Spinal cord (tissue), 10 donors: Measurements from ENCODE around the gene NKD1. TPM values are rescaled to one million over a fixed set of nuclear protein-coding genes. Genes with fewer than 3 reads are reported as not detected.

ENCODE experiments used
- DNase-seq, 6 donors: peaks; one replicate each; pipeline versions ENCODE4 v3.0.0 to v3.0.0-alpha.2; 2013 to 2015; ENCODE audit warnings: low spot score in 6 of 6, low read depth in 4 of 6
- H3K27ac ChIP-seq: one replicate; pipeline ENCODE4 v1.5.1; 2013; ENCODE audit warnings: low read depth, low read length, control low read depth
- H3K27me3 ChIP-seq: one replicate; pipeline ENCODE4 v1.6.1; 2013; ENCODE audit warnings: low read length; ENCODE audit not compliant: control insufficient read depth, insufficient read depth
- H3K36me3 ChIP-seq: one replicate; pipeline ENCODE4 v1.6.1; 2013; ENCODE audit warnings: low read length; ENCODE audit not compliant: control insufficient read depth, insufficient read depth
- H3K4me1 ChIP-seq: one replicate; pipeline ENCODE4 v1.6.1; 2013; ENCODE audit warnings: low read length; ENCODE audit not compliant: control insufficient read depth, insufficient read depth
- H3K4me3 ChIP-seq: one replicate; pipeline ENCODE4 v1.5.1; 2013; ENCODE audit warnings: low read depth, low read length, control low read depth
- H3K9me3 ChIP-seq: one replicate; pipeline ENCODE4 v1.6.1; 2013; ENCODE audit warnings: low read length; ENCODE audit not compliant: control insufficient read depth, insufficient read depth
- whole genome bisulfite sequencing: methylation state at CpG from one replicate; pipeline ENCODE4 v1.1.5; 2013; ENCODE audit warnings: missing lambda C conversion rate; ENCODE audit not compliant: insufficient coverage; 5-methylcytosine and 5-hydroxymethylcytosine counted together
- polyA plus RNA-seq, 2 donors: library from polyadenylated mRNA; unstranded; fragments of 120-200 nt; gene quantifications; one replicate each; pipeline ENCODE4 v1.2.1, GENCODE V29; 2013; ENCODE audit not compliant: insufficient read length in 2 of 2
- total RNA-seq, 2 donors: library from RNA; depleted of rRNA in 1 of 2; stranded (reverse); fragments of 120-200 nt in 1 of 2; fragments of >200 nt in 1 of 2; gene quantifications; one replicate each; pipeline versions ENCODE4 v1.2.3 to v1.2.4, GENCODE V29; 2013 to 2014
- donor health status: healthy.

NKD1 gene
- total and polyA plus RNA-seq, 4 donors, result 6.7 to 33.8 (median 25.7) TPM

DNA sequence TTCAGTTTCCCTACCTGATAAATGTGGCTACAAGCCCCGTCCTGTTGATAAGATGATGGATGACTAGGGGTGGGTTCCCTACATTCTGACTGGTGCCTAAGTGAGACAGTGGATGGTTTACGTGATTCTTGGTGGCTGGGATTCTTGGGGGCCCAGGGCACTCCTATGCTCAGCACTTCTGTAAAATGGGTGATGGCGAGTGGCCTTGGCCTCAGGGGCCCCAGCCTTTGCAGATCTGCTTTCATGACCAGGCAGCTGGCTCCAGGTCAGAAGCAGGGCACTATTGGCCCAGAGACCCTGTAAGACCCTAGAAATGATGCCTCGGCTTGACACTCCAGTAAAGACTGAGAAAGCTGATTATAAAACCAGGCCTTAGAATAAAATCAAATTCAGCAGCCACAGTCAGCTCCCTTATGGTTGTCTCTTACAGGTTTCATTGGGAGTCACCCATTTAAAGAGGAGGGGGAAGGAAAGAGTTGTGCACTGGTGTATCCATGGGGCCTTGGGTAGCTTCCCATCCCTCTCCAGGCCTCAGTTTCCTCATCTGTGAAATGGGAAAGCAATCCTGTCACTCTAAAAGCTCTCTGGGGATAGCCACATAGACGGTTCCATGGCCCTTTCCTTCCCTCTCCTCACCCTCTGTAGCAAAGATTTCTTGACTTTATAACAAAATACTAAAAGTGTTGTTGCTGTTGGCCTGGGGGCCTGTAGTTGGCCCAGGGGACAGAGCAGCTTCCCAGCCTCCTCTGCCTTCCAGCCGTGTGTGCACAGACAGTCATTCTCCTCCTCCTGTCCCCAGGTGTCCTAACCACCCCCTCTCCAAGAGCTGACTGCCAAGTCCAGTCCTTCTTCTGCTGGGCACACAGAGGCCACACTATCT lies 131.7 kb downstream of the NKD1 start:
- H3K4me3 ChIP-seq, result no peak overlapping the region
- 88% methylated on average over 5 of the region's 6 CpGs for WGBS
- no peak overlapping the region for H3K27ac ChIP-seq

DNA sequence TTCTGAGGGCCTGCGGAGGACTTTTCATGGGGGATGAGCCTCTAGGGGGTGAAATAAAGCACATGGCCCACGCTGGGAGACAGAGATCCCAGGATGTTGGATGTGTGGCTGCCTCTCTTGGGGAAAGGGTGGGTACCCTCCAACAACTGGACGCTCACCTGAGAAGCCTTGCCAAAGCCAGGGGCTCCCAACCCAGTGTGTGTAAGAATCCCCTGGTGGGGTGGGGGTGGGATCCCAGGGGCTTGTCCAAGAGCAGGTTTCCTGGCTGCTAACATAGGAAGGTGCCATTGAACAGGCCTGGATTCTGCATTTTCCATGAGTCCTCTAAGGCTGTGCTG lies 132.3 kb downstream of the NKD1 start:
- Histone ChIP-seq H3K4me3 (no peak overlapping the region), H3K4me1 (peaks cover 4% of the 10 kb centered on the region), H3K27ac (no peak overlapping the region), H3K27me3 (no peaks in the 10 kb centered on the region), H3K36me3 (no peaks in the 10 kb centered on the region), H3K9me3 (no peaks in the 10 kb centered on the region)
- WGBS, result 88% methylated on average over 3 of the region's 3 CpGs
- no peak for DNase-seq

More for the DNA sequence above, 131.7 kb downstream of the NKD1 start:
- Histone ChIP-seq H3K27me3 (no peaks in the 10 kb centered on the region), H3K36me3 (no peaks in the 10 kb centered on the region), H3K4me1 (peaks cover 4% of the 10 kb centered on the region), H3K9me3 (no peaks in the 10 kb centered on the region)
- no peak for DNase-seq

DNA sequence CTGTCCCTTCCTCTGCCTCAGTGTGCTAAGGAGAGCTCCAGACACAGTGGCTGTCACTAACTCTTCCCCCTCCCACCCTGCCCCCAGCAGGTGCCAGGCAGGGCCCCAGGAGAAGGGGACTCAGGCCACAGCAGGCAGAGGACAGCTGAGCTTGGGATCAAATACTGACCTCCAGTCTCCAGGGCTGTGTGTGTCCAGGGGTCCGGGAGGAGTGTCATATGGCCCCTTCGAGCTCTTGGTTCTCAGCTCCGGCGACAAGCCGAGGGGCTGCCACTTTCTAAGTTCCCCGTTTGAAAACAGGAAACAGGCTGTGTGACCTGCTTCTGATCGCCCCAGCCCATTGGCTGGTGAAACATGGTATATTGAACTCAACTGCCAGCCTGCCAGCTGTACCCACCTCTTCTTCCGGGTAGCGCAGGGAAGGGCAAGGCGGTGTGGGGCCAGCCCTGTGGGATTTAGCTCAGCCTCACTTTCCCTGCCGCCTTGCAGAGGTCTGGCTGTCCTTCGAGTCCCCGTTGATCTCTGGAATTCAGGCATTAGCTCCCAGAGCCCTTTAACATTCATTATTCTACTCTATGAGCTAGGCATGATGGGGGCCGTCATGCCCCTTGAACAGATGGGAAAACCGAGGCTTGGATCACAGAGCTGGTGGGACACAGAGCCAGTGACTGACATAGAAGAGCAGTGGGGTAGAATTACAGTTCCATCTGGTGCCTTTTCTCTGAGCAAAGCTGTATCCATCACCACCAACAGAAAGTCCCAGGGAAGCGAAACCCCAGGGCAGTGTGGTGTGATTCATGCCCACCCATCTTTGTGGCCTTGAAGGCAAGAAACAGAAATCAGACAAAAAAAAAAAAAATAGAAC lies 133.1 kb downstream of the NKD1 start, which contains the start of gene SNX20:
SNX20 (minus strand) TSS at position 292 of the 865 bp plus-strand sequence. CDS start 3,786 bp downstream, outside the sequence.
- Histone ChIP-seq H3K27me3 (no peaks in the 10 kb centered on the region), H3K27ac (no peak within 1 kb of the TSS), H3K9me3 (no peaks in the 10 kb centered on the region), H3K36me3 (no peaks in the 10 kb centered on the region), H3K4me1 (peaks cover 4% of the 10 kb centered on the region), H3K4me3 (no peak within 1 kb of the TSS)
- WGBS, result 83% methylated on average over 16 of the region's 16 CpGs
- DNase-seq, result no peak

DNA sequence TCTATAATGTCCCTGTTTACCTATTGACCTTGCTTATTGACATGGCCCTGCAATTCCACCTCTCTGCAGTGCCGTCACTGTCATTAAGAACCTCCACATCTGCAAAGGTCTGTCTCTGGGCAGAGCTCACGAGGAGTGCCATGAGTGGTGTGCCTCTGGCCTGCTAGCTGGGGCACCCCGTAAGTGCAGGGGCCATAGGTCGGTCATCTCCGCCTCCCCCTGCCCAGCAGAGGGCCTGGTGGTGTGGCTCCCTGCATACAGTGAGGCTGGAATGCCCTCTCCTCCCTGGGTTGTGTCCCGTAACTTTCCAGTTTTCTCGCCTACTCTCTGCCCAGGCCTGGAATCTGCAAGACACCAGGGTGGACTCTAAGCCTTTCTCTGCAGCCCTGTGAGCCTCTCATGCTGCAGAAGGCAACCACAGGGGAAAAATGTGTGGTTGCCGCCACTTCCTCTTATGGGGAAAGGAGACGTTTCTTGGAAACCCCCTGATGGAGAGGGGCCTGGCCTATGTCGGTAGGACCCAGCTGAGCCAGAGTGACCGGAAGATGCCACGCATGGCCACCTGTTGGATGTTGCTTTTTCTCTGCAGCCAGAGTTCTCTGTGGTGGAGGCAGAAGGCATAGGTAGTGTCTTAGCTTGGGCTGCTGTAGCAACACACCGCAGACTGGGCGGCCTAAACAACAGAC lies 135.6 kb downstream of the NKD1 start:
- no peak for DNase-seq
- Histone ChIP-seq H3K36me3 (no peaks in the 10 kb centered on the region), H3K9me3 (no peaks in the 10 kb centered on the region), H3K27me3 (no peaks in the 10 kb centered on the region), H3K4me3 (no peak overlapping the region), H3K27ac (no peak overlapping the region), H3K4me1 (peaks cover 4% of the 10 kb centered on the region)
- 87% methylated on average over 10 of the region's 14 CpGs for WGBS

DNA sequence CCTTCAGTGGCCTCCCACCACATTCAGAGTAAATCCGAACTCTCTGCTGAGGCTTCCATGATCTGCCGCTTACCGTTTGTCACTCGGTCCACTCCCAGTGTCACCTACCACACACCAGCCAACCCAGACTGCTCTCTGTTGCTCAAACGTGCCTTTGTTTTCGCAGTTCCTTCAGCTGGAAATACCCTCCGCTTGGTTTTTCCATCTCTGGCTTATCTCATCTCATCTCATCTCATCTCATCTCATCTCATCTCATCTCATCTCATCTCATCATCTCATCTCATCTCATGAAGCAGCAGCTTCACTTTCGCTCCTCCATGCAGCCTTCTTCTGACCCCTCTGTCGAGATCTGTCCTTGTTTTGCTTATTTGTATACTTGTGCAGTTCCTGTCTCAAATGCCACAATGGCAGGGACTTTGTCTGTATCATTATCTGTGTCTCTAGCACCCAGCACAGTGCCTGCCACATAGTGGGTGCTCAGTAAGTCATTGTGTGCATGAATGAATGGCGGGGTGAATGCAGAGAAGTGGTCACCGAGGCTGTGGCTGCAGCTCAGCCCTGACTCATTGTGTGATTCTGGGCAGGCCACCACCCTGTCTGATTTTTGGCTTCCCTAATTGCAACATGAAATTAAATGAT lies 136.7 kb downstream of the NKD1 start:
- 86% methylated on average over 10 of the region's 11 CpGs for WGBS
- Histone ChIP-seq H3K27ac (no peak overlapping the region), H3K36me3 (no peaks in the 10 kb centered on the region), H3K9me3 (no peaks in the 10 kb centered on the region), H3K4me3 (no peak overlapping the region), H3K4me1 (peaks cover 4% of the 10 kb centered on the region), H3K27me3 (no peaks in the 10 kb centered on the region)
- no peak for DNase-seq

DNA sequence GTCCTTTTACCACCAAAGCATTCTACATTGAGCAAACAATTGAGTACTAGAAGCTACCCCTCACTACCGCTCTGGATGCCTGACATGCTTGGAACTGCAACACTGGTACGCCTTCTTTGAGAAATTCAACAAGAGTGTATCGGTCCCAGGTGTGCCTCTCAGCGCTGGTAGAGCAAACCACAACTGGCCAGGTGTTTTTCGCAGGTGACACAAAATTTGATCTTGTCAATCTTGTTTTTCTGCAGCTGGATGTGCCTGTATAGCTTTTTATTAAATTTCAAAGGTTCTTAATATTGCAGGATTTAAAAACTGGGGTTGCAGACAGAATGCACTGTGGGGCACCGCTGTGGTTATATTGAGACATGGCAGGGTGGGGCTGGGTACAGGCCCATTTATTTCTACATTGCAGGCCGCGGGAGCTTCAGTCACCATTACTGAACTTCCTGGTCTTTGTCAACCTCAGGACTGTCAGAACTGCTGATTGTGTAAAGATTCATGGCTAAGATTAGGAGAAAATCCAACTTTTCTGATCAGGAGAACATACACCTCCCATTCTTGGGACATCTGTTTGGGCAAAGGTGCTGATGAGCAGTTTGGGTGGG lies 137.4 kb downstream of the NKD1 start:
- Histone ChIP-seq H3K36me3 (no peaks in the 10 kb centered on the region), H3K27me3 (no peaks in the 10 kb centered on the region), H3K4me3 (no peak overlapping the region), H3K27ac (no peak overlapping the region), H3K4me1 (peaks cover 4% of the 10 kb centered on the region), H3K9me3 (no peaks in the 10 kb centered on the region)
- DNase-seq, result no peak
- WGBS, result 93% methylated on average over 8 of the region's 8 CpGs

DNA sequence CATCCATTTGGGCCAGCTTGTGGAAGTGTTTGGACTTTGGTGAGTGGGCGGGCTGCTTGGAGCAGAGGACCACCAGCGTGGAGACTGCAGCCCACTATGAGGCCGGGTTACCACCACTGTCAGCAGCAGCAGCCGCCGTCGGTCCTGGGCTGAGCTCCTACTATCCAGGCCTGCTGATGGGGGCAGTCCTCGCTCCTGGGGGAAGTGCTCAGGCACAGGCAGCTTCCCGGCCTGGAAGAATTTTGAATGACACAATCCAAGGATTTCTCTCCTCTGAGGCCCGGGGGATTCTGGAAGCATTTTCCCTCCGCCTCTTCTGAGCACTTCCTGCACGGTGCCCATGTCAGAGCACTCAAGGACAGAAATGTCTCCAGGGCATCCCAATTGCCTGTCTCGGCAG lies 139.9 kb downstream of the NKD1 start:
- no peaks in the 10 kb centered on the region for H3K27me3 ChIP-seq
- H3K4me1 ChIP-seq, result peaks cover 8% of the 10 kb centered on the region
- H3K27ac ChIP-seq, result no peak overlapping the region
- no peak overlapping the region for H3K4me3 ChIP-seq
- H3K36me3 ChIP-seq, result no peaks in the 10 kb centered on the region
- no peaks in the 10 kb centered on the region for H3K9me3 ChIP-seq
- DNase-seq, result no peak
- 58% methylated on average over 11 of the region's 12 CpGs for WGBS

DNA sequence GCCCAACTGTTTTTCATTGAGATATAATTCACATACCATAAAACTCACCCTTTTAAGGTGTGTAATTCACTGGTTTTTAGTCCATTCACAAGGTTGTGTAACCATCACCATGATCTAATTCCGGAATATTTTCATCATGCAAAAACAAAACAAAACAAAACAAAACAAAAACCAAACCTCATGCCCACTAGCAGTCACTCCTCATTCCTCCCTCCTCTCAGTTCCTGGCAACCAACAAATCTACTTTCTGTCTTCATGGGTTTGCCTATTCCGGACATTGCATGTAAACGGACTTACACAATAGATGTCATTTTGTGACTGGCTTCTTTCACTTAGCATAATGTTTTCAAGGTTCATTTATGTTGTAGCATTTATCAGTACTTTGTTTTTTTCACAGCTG lies 140.7 kb downstream of the NKD1 start:
- H3K9me3 ChIP-seq, result no peaks in the 10 kb centered on the region
- no peak for DNase-seq
- 100% methylated on average over 1 of the region's 3 CpGs for WGBS
- peaks cover 14% of the 10 kb centered on the region for H3K4me1 ChIP-seq
- H3K4me3 ChIP-seq, result no peak overlapping the region
- peaks cover 3% of the 10 kb centered on the region for H3K27me3 ChIP-seq
- H3K36me3 ChIP-seq, result no peaks in the 10 kb centered on the region
- no peak overlapping the region for H3K27ac ChIP-seq

DNA sequence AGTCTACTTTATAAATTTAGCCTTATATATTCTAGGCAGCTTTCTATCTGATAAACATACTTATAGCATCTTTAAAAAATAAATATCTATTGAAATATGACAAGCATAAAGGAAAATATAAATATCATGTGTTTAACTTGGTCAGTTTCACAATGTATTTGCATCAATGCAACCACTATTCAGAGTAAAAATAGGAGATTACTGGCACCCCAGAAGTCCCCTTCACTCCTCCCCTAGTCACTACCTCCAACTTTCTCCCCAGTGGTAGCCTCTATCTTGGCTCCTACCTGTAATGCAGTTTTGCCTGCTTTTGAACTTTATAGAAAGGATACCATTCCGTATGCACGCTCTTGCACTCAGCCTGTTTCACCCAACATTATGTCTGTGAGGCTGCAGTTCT lies 142.0 kb downstream of the NKD1 start:
- no peak overlapping the region for H3K4me3 ChIP-seq
- no peak for DNase-seq

More for the DNA sequence above, 142.0 kb downstream of the NKD1 start:
- H3K27ac ChIP-seq, result no peak overlapping the region
- no peaks in the 10 kb centered on the region for H3K9me3 ChIP-seq
- no peaks in the 10 kb centered on the region for H3K36me3 ChIP-seq
- WGBS, result no CpG with 5 or more reads among the region's 2 CpGs
- H3K4me1 ChIP-seq, result peaks cover 10% of the 10 kb centered on the region
- H3K27me3 ChIP-seq, result peaks cover 12% of the 10 kb centered on the region
